Epithelial cell of esophagus (primary cell): Measurements from ENCODE around the gene CLCN6.

ENCODE experiments used
- DNase-seq: peaks from one replicate; pipeline ENCODE4 v3.0.0; 2010; ENCODE audit warnings: low read depth
- H3K4me3 ChIP-seq: 2 replicates; pipeline ENCODE4 v1.5.1; 2011; ENCODE audit warnings: mild to moderate bottlenecking, low read length, control low read depth
- TF ChIP-seq, protein P1 (sequence below): IDR thresholded peaks from 2 replicates; pipeline ENCODE4 v1.5.1; 2011; ENCODE audit warnings: low read depth, mild to moderate bottlenecking, low read length, control low read depth, inconsistent platforms; ENCODE audit not compliant: insufficient read depth; ENCODE audit errors: missing control alignments

Gene CLCN6

DNA sequence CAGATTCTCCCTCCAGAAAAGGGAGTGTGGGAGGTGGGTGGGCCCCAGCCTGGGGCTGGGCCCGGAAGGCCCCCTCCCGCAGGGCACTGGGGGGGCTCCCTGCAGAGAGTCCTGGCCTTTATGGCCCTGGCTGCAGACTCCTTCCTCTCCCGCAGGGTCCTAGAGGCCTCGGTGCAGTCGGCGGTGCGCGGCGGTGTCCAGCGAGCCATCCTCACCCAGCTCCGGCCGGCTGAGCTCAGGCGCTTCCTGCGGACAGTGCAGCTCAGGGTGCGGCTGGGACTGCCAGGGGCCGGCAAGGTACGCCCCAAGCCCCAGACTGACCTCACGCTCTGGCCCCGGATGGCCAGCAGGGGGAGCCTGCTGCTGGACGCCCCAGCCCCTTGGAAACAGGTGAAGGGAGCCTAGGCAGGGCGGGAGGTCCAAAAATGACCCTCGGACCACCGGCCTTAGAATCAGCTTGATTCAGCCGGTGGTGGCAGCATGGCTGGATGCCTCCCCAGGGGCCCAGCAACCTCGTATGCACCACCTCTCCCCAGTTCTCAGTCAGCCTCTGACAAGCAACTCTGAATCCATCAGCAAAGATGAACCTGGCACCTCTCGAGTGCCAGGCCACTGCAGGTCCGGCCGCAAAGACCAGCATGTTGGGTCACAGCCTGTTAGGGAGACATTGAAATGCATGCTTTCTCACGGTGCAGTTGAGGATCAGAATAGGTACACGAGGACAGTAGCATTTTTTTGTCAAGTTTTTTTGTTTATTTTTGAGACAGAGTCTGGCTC, 20.8 kb upstream of the CLCN6 start:
- no peak overlapping the region for H3K4me3 ChIP-seq
- peak; percentile 49 for DNase-seq
- TF ChIP-seq, protein P1, sequence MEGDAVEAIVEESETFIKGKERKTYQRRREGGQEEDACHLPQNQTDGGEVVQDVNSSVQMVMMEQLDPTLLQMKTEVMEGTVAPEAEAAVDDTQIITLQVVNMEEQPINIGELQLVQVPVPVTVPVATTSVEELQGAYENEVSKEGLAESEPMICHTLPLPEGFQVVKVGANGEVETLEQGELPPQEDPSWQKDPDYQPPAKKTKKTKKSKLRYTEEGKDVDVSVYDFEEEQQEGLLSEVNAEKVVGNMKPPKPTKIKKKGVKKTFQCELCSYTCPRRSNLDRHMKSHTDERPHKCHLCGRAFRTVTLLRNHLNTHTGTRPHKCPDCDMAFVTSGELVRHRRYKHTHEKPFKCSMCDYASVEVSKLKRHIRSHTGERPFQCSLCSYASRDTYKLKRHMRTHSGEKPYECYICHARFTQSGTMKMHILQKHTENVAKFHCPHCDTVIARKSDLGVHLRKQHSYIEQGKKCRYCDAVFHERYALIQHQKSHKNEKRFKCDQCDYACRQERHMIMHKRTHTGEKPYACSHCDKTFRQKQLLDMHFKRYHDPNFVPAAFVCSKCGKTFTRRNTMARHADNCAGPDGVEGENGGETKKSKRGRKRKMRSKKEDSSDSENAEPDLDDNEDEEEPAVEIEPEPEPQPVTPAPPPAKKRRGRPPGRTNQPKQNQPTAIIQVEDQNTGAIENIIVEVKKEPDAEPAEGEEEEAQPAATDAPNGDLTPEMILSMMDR = peak; percentile 66

DNA sequence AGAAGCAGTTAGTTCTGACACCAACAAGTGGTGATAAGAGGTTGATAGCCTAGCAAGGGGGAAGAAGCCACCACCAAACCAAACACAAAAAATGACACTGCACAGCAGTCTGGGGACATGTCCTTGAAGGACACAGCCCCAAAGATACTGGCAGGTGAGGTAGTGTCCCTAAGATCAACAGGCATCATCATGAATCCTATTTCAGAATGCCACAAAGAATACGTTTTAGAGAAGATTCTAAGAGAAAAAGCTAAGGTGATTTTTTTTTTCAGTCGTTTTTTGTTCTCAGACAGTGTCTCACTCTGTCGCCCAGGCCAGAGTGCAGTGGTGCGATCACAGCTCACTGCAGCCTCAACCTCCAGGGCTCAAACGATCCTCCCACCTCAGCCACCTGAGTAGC, 19.8 kb upstream of the CLCN6 start:
- no peak for DNase-seq
- H3K4me3 ChIP-seq = no peak overlapping the region
- TF ChIP-seq, protein P1 = no peak

DNA sequence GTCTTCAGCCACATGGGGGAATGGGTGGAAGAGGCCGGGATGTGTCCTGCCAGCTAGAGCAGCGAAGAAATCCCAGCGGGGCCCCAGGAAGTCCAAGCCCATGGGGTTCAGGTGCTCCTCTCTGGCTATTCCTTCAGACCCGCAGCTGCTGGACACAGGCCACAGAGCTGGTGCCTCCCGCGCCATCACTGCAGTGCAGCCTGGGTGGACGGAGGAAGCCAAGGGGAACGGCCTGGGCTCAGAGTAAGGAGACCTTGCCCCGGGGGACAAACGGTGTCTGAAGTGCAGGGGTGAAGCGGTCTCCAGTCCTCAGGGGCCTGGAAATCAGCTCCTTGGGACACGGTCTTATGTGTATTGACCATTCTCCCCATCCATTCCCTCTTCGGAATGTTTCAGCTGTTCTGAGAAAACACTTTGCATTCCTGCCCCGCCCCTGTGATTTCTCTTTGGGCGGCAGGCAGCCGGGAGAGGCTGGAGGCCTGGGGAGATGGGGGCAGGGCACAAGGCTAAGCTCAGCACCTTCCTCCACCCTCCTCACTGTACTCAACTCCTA, 18.7 kb upstream of the CLCN6 start:
- peak; percentile 52 for DNase-seq
- no peak overlapping the region for H3K4me3 ChIP-seq
- TF ChIP-seq, protein P1 = no peak

DNA sequence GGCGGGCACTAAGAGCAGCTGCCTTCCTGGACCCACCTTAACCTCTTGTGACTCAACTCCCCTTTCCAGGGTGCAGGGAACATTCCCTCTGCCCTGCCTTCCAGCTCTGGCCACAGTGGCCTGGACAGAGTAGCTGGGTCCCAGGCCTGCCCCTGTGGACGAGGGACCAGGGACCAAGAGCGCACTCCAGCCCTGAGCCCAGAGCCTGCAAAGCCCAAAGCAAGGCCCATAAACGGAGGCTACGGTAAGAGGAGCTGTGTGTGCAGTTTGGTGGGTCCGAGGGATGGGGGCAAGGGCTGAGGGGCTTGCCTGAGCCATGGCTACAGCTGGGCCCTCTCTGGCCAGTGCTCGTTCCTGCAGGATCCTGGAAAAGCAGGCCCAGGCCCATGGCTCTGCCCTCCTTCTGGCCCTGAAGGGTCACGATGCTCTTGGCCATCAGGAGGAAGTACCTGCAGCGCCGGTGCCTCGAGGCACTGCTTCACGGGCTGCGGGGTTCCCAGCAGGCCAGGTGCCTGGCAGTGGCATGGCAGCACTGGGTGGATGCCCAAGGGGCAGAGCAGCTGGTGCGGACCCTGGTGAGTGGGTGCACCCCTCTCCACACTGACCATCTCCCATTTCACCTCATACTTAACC, 18.1 kb upstream of the CLCN6 start:
- no peak for DNase-seq
- TF ChIP-seq, protein P1 = no peak
- H3K4me3 ChIP-seq = no peak overlapping the region

DNA sequence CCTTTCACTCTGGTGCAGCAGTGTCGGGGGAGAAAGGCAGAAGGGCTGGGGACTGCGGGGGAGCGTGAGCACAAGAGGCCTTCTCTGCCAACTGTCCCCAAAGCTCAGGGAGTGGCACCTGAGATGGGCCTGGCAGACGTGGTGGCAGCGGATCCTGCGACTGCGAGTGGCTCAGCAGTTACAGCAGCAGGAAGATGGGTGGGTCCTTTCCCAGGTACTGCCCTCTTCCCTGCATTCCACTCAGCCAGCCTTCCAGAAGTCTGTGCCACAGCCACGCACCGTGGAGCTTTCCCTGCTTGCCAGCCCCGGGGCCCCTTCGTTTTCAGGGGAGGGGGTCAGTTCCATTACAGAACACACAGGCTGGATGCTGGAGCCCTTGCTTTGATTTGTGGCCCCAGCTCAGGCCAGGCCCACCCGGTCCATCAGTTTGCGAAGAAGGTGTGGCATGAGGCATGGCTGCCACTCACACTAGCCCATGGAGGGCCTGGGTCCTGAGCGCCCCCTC, 17.4 kb upstream of the CLCN6 start:
- no peak for DNase-seq
- TF ChIP-seq, protein P1 = no peak
- no peak overlapping the region for H3K4me3 ChIP-seq

DNA sequence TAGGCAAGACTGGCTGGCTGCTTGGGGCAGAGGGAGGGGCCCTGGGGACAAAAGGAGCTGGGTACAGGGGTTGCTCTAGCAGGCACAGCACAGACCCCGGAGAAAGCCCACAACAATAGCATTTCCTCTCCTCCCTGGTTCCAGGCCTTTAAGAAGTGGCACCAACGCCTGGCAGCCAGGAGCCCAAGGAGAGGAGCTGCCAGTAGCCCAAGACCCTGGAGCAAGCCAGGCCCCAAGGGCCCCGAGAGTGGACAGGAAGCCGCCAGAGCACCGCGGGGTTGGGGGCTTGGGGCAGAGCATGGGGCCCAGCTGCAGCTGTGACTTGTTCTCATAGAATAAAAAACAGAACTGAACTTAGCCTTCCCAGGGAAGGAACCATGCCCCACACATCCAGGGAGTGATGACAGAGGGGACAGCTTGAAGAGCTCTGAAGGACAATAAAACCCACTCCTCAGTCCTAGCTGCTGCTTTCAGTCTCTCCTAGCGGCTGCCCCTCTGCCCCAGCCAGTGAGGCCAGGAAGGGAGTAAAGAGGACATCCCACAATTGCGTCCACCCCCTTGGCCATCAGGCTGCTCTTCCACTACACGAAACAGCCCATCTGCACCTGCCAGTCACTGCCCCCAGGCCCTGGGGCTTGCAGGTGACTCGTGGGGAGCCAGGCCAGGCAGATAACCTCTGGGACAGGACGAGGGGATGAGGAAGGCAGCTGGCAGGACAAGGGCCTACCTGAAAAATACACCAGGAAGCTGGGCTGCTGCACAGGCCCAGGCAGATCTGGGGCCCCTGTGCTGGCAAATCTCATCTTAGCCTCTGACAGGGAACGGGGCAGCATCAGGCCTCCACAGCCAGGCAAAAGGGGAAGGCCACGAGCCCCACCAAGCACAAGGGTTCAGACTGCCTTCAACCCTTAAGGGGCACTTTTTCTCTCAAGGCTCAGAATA, 16.6 kb upstream of the CLCN6 start:
- TF ChIP-seq, protein P1 = no peak
- DNase-seq = no peak
- H3K4me3 ChIP-seq = no peak overlapping the region
